ENCODE results near the gene SKAP1.

- TF ChIP-seq CTCF (IDR thresholded peaks at IDR 0.05), result no peak
- no peak for TF ChIP-seq POLR2A (IDR thresholded peaks at IDR 0.05)
- no peak for TF ChIP-seq POLR2AphosphoS5 (IDR thresholded peaks at IDR 0.05)
- no peak for TF ChIP-seq EP300 (IDR thresholded peaks at IDR 0.05; ENCODE audit: low read depth)
These were observed 182.4 kb downstream of the SKAP1 start for GRCh38 chr17:48247603-48248002.
